Keratinocyte (primary cell): ENCODE results near the gene IRX5. TPM values are rescaled to one million over a fixed set of nuclear protein-coding genes. Genes with fewer than 3 reads are reported as not detected.

Experiments
- DNase-seq: peaks from one replicate; pipeline ENCODE4 v3.0.0-alpha.2; 2011; ENCODE audit warnings: low read depth, missing footprints, low spot score
- FAIRE-seq: peaks from 2 replicates; lab custom pipeline; 2011; peaks lifted over from hg19 to GRCh38; lab: Jason Lieb, UNC
- H2AFZ ChIP-seq: 2 replicates; pipeline ENCODE4 v1.6.0; 2012; ENCODE audit warnings: low read length, control low read depth, inconsistent platforms; ENCODE audit not compliant: control insufficient read depth
- H3K27ac ChIP-seq: 2 replicates; pipeline ENCODE4 v1.5.1; 2011; ENCODE audit warnings: low read length; ENCODE audit not compliant: control insufficient read depth, insufficient read depth
- H3K27me3 ChIP-seq: 3 replicates; pipeline ENCODE4 v1.6.0; 2011; ENCODE audit warnings: low read length; ENCODE audit not compliant: control insufficient read depth, insufficient read depth; ENCODE audit errors: extremely low read depth
- H3K36me3 ChIP-seq, 2 experiments: 2 replicates in 1 of 2; 3 replicates in 1 of 2; pipeline ENCODE4 v1.5.1; 2011; ENCODE audit warnings: low read length in 2 of 2, mild to moderate bottlenecking in 1 of 2; ENCODE audit not compliant: control insufficient read depth in 2 of 2, insufficient read depth in 2 of 2; ENCODE audit errors: extremely low read depth in 1 of 2
- H3K4me1 ChIP-seq: 3 replicates; pipeline ENCODE4 v1.5.1; 2011; ENCODE audit warnings: low read length; ENCODE audit not compliant: control insufficient read depth, insufficient read depth; ENCODE audit errors: extremely low read depth
- H3K4me2 ChIP-seq: 3 replicates; pipeline ENCODE4 v1.6.0; 2011; ENCODE audit warnings: low read depth, low read length; ENCODE audit not compliant: control insufficient read depth, insufficient read depth; ENCODE audit errors: extremely low read depth
- H3K4me3 ChIP-seq, 3 experiments: fragments of 200-600 bp in 1 of 3; sonication (generic) in 1 of 3; 2 replicates in 2 of 3; 3 replicates in 1 of 3; pipeline ENCODE4 v1.5.1; 2011 to 2016; ENCODE audit warnings: low read length in 3 of 3, mild to moderate bottlenecking in 3 of 3, control low read depth in 2 of 3, inconsistent platforms in 1 of 3, low read depth in 1 of 3, mixed read lengths in 1 of 3, mixed run types in 1 of 3, moderate library complexity in 1 of 3; ENCODE audit not compliant: control insufficient read depth in 2 of 3, insufficient read depth in 2 of 3; ENCODE audit errors: extremely low read depth in 1 of 3
- H3K79me2 ChIP-seq: 2 replicates; pipeline ENCODE4 v1.6.0; 2012; ENCODE audit warnings: low read length; ENCODE audit not compliant: control insufficient read depth, insufficient read depth
- H3K9ac ChIP-seq: 3 replicates; pipeline ENCODE4 v1.6.0; 2011; ENCODE audit warnings: low read length; ENCODE audit not compliant: control insufficient read depth, insufficient read depth; ENCODE audit errors: extremely low read depth
- H3K9me1 ChIP-seq: 3 replicates; pipeline ENCODE4 v1.6.0; 2011; ENCODE audit warnings: low read length; ENCODE audit not compliant: control insufficient read depth, insufficient read depth; ENCODE audit errors: extremely low read depth
- H3K9me3 ChIP-seq: 2 replicates; pipeline ENCODE4 v1.5.1; 2012; ENCODE audit warnings: low read depth, low read length; ENCODE audit not compliant: control insufficient read depth
- H4K20me1 ChIP-seq: 3 replicates; pipeline ENCODE4 v1.6.0; 2011; ENCODE audit warnings: low read length; ENCODE audit not compliant: control insufficient read depth, insufficient read depth; ENCODE audit errors: extremely low read depth
- CTCF ChIP-seq, 3 experiments: IDR thresholded peaks in 1 of 3; conservative IDR thresholded peaks in 1 of 3; optimal IDR thresholded peaks in 1 of 3; 2 replicates in 2 of 3; 3 replicates in 1 of 3; pipeline versions ENCODE3 to v1.5.1; 2011; ENCODE audit warnings: low read length in 3 of 3, mild to moderate bottlenecking in 3 of 3, moderate library complexity in 2 of 3, control low read depth in 1 of 3, inconsistent platforms in 1 of 3; ENCODE audit not compliant: insufficient read depth in 2 of 3; ENCODE audit errors: extremely low read depth in 1 of 3
- EZH2 ChIP-seq: IDR thresholded peaks from one replicate; pipeline ENCODE4 v1.6.1; 2012; ENCODE audit warnings: inconsistent platforms, mild to moderate bottlenecking, low read length, moderate library complexity
- dilution Hi-C: fragments of 300-500 bp; cut with MboI; formaldehyde crosslinking; loops from one replicate; pipeline ENCODE4 v1.7.0; 2020; ENCODE audit warnings: low sequenced_read_pairs; ENCODE audit not compliant: extremely low pct_ligation_motif_present
- polyA plus RNA-seq, 5 experiments: library from polyadenylated mRNA; depleted of rRNA in 3 of 5; stranded (reverse) in 3 of 5; stranded (forward) in 1 of 5; unstranded in 1 of 5; fragments of >200 nt; gene quantifications; 1 replicate in 1 of 5; 2 replicates in 3 of 5; 3 replicates in 1 of 5; pipeline versions ENCODE4 v1.2.1 to v1.2.3, GENCODE V29; 2011 to 2012; ENCODE audit warnings: missing spikeins in 2 of 5, low read depth in 1 of 5, low replicate concordance in 1 of 5

IRX5 gene
- polyA plus RNA-seq, 1 donor (not counting 4 experiments of a cell fraction or from before 2014, with no cell fraction given), result 2.6 TPM

GRCh38 chr16:54954220-54954619, 23.6 kb downstream of the IRX5 start:
- Histone ChIP-seq H3K4me3 (no peak overlapping the region), H3K79me2 (no peaks in the 10 kb centered on the region), H3K27me3 (no peaks in the 10 kb centered on the region), H3K9me1 (no peaks in the 10 kb centered on the region), H3K9me3 (no peaks in the 10 kb centered on the region), H3K9ac (no peak overlapping the region), H3K27ac (no peak overlapping the region), H2AFZ (no peak overlapping the region), H3K36me3 (no peaks in the 10 kb centered on the region), H4K20me1 (no peaks in the 10 kb centered on the region), H3K4me2 (no peak overlapping the region), H3K4me1 (no peaks in the 10 kb centered on the region)
- dilution Hi-C loops, result no loop called here
- FAIRE-seq (no peak), DNase-seq (no peak)
- TF ChIP-seq EZH2 (no peak), CTCF (optimal IDR thresholded peaks at IDR 0.05 in 1 of 3, IDR thresholded peaks at IDR 0.05 in 1 of 3, conservative IDR thresholded peaks at IDR 0.05 in 1 of 3; ENCODE audit: extremely low read depth in 1 of 3, insufficient read depth in 2 of 3, low read length in 3 of 3) (no peak)

GRCh38 chr16:54955757-54956156, 25.1 kb downstream of the IRX5 start:
- TF ChIP-seq EZH2 (no peak), CTCF (optimal IDR thresholded peaks at IDR 0.05 in 1 of 3, IDR thresholded peaks at IDR 0.05 in 1 of 3, conservative IDR thresholded peaks at IDR 0.05 in 1 of 3; ENCODE audit: extremely low read depth in 1 of 3, insufficient read depth in 2 of 3, low read length in 3 of 3) (no peak)
- H3K27ac ChIP-seq, result no peak overlapping the region
- no peaks in the 10 kb centered on the region for H3K9me1 ChIP-seq
- FAIRE-seq (no peak), DNase-seq (no peak)
- dilution Hi-C loops, result no loop called here
- no peak overlapping the region for H2AFZ ChIP-seq
- no peaks in the 10 kb centered on the region for H3K79me2 ChIP-seq
- H3K27me3 ChIP-seq, result no peaks in the 10 kb centered on the region
- no peak overlapping the region for H3K4me3 ChIP-seq
- H4K20me1 ChIP-seq, result no peaks in the 10 kb centered on the region
- no peaks in the 10 kb centered on the region for H3K36me3 ChIP-seq
- H3K4me2 ChIP-seq, result no peak overlapping the region
- no peak overlapping the region for H3K9ac ChIP-seq
- H3K4me1 ChIP-seq, result no peaks in the 10 kb centered on the region
- H3K9me3 ChIP-seq, result no peaks in the 10 kb centered on the region
